GM12875 (cell line): ENCODE measurements around the gene VCL.
"Not testable (repeated sequence)": the region's sequence is repeated elsewhere in the genome, so short reads cannot be mapped to it uniquely, and the experiment has no call there.

Experiments used
- H3K4me3 ChIP-seq: one replicate; pipeline ENCODE4 v1.5.1; 2011; ENCODE audit warnings: low read depth, low read length, control low read depth
- TF ChIP-seq, protein P1 (sequence below): IDR thresholded peaks from 2 replicates; pipeline ENCODE4 v1.5.1; 2011; ENCODE audit warnings: low read depth, mild to moderate bottlenecking, control low read depth, inconsistent platforms, low read length, moderate library complexity, borderline replicate concordance; ENCODE audit not compliant: insufficient read depth

The VCL gene

DNA sequence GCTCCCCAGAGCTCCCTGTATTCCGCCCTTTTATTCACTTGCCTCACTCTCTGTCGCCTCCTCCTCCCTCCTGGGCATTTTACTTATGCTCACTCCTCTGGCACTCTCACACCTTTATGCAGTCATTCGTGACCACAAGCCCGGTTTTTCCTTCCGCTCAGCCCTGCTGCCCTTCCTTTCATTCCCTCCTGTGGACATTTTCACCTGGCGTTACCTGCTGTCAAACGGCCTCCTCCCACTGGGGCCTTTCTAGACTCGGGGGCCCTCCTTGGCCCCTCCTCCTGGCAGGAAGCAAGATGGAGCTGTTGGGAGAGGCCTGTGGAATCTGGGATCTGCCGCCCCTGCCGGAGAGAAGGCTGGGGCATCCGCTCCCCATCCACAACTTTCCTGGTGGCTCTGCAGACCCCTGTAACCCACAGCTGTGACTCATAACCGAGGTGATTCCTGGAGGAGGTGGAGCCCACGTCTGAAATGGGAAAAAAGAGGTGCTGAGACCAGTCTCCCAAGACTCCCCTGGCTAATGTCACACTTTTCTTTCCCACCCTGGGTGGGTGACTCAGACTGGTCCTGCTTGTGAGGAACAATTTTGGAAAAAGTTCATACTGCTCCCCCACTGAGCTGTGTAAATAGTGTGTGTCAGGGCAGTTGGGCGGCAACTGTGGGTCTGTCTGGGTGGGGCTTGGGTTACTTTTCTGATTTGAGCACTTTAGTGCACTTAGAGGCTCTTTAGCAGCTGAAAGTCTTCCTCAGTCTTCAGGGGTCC is 1.2 kb downstream of the VCL start:
- TF ChIP-seq, protein P1, sequence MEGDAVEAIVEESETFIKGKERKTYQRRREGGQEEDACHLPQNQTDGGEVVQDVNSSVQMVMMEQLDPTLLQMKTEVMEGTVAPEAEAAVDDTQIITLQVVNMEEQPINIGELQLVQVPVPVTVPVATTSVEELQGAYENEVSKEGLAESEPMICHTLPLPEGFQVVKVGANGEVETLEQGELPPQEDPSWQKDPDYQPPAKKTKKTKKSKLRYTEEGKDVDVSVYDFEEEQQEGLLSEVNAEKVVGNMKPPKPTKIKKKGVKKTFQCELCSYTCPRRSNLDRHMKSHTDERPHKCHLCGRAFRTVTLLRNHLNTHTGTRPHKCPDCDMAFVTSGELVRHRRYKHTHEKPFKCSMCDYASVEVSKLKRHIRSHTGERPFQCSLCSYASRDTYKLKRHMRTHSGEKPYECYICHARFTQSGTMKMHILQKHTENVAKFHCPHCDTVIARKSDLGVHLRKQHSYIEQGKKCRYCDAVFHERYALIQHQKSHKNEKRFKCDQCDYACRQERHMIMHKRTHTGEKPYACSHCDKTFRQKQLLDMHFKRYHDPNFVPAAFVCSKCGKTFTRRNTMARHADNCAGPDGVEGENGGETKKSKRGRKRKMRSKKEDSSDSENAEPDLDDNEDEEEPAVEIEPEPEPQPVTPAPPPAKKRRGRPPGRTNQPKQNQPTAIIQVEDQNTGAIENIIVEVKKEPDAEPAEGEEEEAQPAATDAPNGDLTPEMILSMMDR: no peak
- H3K4me3 ChIP-seq: peak overlapping the region; percentile 95

DNA sequence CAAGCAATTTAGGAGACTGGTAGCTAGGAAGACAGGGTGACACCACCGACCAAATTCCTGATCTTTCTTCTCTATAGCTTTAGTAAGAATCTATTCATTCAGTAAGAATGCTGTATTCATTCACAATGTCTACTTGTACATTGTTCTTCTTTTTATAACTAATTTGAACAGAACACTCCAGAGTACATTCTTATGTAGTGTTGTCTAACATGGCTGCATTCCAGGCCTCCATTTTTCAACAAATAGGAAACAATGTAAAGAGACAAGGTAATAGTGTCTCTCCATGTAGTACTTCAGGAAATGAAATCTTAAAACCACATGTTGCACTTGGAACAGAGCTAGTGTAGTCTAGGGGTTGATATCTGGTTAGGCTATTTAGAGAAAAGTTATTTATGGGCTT is 1.8 kb downstream of the VCL start:
- TF ChIP-seq, protein P1: no peak
- peak overlapping the region; percentile 95 for H3K4me3 ChIP-seq

DNA sequence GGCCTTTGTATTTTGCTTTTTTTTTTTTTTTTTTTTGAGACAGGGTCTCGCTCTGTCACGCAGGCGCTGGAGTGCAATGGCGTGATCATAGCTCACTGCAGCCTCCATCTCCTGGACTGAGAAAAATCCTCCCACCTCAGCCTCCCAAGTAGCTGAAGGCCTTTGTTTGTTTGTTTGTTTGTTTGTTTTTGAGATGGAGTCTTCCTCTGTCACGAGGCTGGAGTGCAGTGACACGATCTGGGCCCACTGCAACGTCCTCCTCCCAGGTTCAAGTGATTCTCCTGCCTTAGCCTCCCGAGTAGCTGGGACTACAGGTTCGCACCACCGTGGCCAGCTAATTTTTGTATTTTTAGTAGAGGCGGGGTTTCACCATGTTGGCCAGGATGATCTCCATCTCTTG is 2.3 kb downstream of the VCL start:
- not testable (repeated sequence) for H3K4me3 ChIP-seq

DNA sequence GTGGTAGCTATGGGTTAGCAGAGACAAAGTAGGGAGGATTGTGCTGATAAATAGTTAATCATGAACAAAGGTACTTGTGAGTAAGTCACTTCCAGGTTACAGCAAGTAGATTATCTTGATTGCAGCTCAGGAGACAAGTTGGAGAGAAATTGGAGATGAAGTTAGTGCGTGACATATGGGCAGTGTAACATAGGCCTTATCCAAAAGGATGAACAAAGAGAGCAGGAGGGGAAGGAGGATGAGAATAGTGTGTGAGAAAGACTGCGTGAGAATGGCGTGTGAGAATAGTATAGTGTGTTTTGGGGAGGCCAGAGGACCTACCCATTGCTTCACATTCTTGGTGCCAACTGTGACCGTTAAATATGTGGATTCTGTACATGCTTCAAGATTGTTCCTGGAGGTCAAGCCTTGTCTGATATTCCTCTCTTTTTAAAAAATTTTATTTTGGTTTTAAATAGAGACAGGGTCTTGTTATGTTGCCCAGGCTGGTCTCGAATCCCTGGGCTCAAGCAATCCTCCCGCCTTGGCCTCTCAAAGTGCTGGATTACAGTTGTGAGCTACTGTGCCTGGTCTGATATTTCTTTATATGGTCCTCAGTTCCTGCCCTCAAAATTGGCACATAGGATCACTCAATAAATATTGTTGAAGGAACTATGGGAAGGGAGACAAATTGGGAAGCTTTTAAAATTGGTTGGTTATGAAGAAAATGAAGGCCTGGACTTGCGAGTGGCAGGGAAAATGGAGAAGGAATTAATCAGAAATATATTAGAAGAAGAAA is 3.2 kb downstream of the VCL start:
- TF ChIP-seq, protein P1: no peak
- H3K4me3 ChIP-seq: no peak overlapping the region

DNA sequence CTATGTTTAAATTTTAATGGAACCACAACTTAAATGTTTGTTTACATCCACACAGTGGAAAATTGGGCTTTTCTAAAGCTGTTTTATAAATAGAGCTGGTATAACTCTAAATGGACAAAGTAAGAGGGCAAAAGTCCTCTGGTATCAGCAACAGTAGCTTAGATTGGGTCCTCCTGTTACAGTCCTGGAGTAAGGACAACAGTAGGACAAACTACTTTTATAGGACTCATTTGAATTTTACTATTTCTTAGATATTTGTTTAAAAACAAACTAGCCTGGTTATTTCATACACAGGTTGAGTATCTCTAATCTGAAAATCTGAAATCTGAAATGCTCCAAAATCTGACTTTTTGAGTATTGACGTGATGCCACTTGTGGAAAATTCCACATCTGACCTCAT is 8.4 kb downstream of the VCL start:
- H3K4me3 ChIP-seq: no peak overlapping the region
- TF ChIP-seq, protein P1: no peak

DNA sequence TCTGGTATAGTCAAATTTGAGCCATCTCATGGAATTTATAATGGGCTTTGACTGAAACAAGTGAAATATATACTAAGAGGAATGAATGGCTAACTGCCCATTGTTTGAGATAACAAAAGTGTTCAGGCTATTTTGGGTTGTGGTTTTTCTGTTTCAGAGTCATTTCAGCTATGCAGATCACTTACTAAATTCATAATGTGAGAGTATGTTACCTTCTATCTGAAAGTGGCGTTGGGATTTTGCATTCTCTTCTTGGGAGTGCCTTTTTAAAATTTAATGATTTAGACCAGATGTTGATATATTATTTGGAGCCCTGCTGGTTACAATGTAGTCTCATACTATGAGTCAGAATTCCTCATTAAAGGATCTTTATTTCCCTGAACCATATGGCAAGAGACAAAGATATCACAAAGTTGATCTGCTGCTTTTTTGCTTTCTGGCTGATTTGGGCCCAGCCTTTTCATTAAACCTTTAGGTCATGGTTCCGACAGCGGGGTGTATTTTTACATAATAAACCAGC is 10.4 kb downstream of the VCL start:
- TF ChIP-seq, protein P1: no peak
- no peak overlapping the region for H3K4me3 ChIP-seq

DNA sequence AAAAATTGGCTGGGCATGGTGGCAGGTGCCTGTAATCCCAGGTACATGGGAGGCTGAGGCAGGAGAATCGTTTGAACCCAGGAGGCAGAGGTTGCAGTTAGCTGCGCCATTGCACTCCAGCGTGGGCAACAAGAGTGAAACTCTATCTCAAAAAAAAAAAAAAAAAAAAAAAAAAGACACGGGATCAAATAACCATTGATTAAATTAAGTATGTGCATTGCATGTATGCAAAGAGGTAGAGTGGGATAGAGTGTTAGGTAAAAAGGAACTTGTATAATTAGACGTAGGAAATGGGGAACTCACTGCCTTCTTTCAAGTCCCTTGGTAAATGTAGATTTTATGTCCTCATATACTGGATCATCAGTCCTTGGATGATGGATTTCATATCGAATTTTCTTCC is 13.1 kb downstream of the VCL start:
- TF ChIP-seq, protein P1: no peak
- H3K4me3 ChIP-seq: no peak overlapping the region
